Type B pancreatic cell (in vitro differentiated cells): Measurements from ENCODE around the gene EPPIN. TPM values are rescaled to one million over a fixed set of nuclear protein-coding genes. Genes with fewer than 3 reads are reported as not detected.

Experiments used
- DNase-seq: peaks from one replicate; pipeline ENCODE4 v3.0.0; 2021; ENCODE audit warnings: mixed read lengths; ENCODE audit not compliant: unreplicated experiment; ENCODE audit errors: extremely low spot score
- H3K27ac Mint-ChIP-seq: 2 replicates; pipeline ENCODE4 v1.8.0; 2021; ENCODE audit warnings: mild to moderate bottlenecking, mixed read lengths
- H3K27me3 Mint-ChIP-seq: 2 replicates; pipeline ENCODE4 v1.8.0; 2021; ENCODE audit warnings: mixed read lengths
- H3K36me3 Mint-ChIP-seq: 2 replicates; pipeline ENCODE4 v1.8.0; 2021; ENCODE audit warnings: mixed read lengths
- H3K4me1 Mint-ChIP-seq: one replicate; pipeline ENCODE4 v1.8.0; 2021; ENCODE audit warnings: mixed read lengths; ENCODE audit not compliant: unreplicated experiment
- H3K4me3 Mint-ChIP-seq: 2 replicates; pipeline ENCODE4 v1.8.0; 2021; ENCODE audit warnings: mild to moderate bottlenecking, mixed read lengths
- H3K9me3 Mint-ChIP-seq: 2 replicates; pipeline ENCODE4 v1.8.0; 2021; ENCODE audit warnings: mixed read lengths
- CTCF ChIP-seq: fragments of 200-600 bp; sonication (generic); conservative IDR thresholded peaks from 2 replicates; pipeline ENCODE4 v1.5.0; 2021; ENCODE audit warnings: antibody characterized with exemption, mild to moderate bottlenecking
- long read RNA-seq: library from polyadenylated mRNA; unstranded; transcript quantifications from one replicate; pipeline ENCODE4 v2.0.0, GENCODE V29; 2020
- total RNA-seq: library from RNA; stranded (reverse); gene quantifications from 2 replicates; pipeline ENCODE4 v1.2.1, GENCODE V29; 2021; ENCODE audit warnings: low replicate concordance

The EPPIN gene
- total RNA-seq = 0.24 TPM in 1 of 2 replicates, not detected in the other
- long read RNA-seq = 0 reads

- Mint-ChIP-seq H3K36me3 (peaks cover 4% of the 10 kb centered on the region), H3K9me3 (peaks cover 5% of the 10 kb centered on the region), H3K4me3 (no peak within 1 kb of the TSS), H3K27ac (peak within 1 kb of the TSS; percentile 57), H3K4me1 (no peaks in the 10 kb centered on the region), H3K27me3 (peaks cover 64% of the 10 kb centered on the region)
- no peak for TF ChIP-seq CTCF
- DNase-seq = no peak
Measured at GRCh38 chr20:45547206-45547770, at the start of gene EPPIN. Gene EPPIN (minus strand): TSS chr20:45547401. CDS start chr20:45547357, 44 bp downstream.

GRCh38 chr20:45595235-45595634 lies 48.0 kb upstream of the EPPIN start:
- Mint-ChIP-seq H3K4me3 (no peak overlapping the region), H3K9me3 (no peaks in the 10 kb centered on the region), H3K36me3 (no peaks in the 10 kb centered on the region), H3K4me1 (no peaks in the 10 kb centered on the region), H3K27ac (no peak overlapping the region), H3K27me3 (peaks cover 44% of the 10 kb centered on the region)
- no peak for TF ChIP-seq CTCF
- no peak for DNase-seq

GRCh38 chr20:45593498-45593897 lies 46.3 kb upstream of the EPPIN start:
- DNase-seq = no peak
- Mint-ChIP-seq H3K27me3 (peaks cover 37% of the 10 kb centered on the region), H3K4me3 (no peak overlapping the region), H3K27ac (no peak overlapping the region), H3K4me1 (no peaks in the 10 kb centered on the region), H3K36me3 (no peaks in the 10 kb centered on the region), H3K9me3 (no peaks in the 10 kb centered on the region)
- no peak for TF ChIP-seq CTCF

GRCh38 chr20:45592574-45593189 lies 45.5 kb upstream of the EPPIN start:
- TF ChIP-seq CTCF = peak; percentile 80
- Mint-ChIP-seq H3K4me1 (no peaks in the 10 kb centered on the region), H3K4me3 (no peak overlapping the region), H3K27me3 (peaks cover 36% of the 10 kb centered on the region), H3K9me3 (no peaks in the 10 kb centered on the region), H3K36me3 (no peaks in the 10 kb centered on the region), H3K27ac (no peak overlapping the region)
- no peak for DNase-seq

- no peak for DNase-seq
- no peak for TF ChIP-seq CTCF
- no peak overlapping the region for H3K27ac Mint-ChIP-seq
- no peaks in the 10 kb centered on the region for H3K4me1 Mint-ChIP-seq
- H3K4me3 Mint-ChIP-seq = no peak overlapping the region
- H3K9me3 Mint-ChIP-seq = no peaks in the 10 kb centered on the region
- peaks cover 21% of the 10 kb centered on the region for H3K27me3 Mint-ChIP-seq
- H3K36me3 Mint-ChIP-seq = no peaks in the 10 kb centered on the region
Measured at GRCh38 chr20:45589725-45590124, 42.5 kb upstream of the EPPIN start.
